ENCODE measurements around the gene ATRN. TPM values are rescaled to one million over a fixed set of nuclear protein-coding genes. Genes with fewer than 3 reads are reported as not detected.
"Not testable (repeated sequence)": the region's sequence is repeated elsewhere in the genome, so short reads cannot be mapped to it uniquely, and the experiment has no call there.

The ATRN gene
- total RNA-seq, 2 donors from 2014 or later: 13.5 to 13.8 TPM

GRCh38 chr20:3572151-3572550 is 101.3 kb downstream of the ATRN start:
- peaks cover 2% of the 10 kb centered on the region for H3K4me1 Mint-ChIP-seq
- H3K9me3 ChIP-seq (ENCODE audit: control insufficient read depth, low read length, poor library complexity, severe bottlenecking): no peaks in the 10 kb centered on the region
- H3K27ac Mint-ChIP-seq: no peak overlapping the region
- no peak for DNase-seq
- no peaks in the 10 kb centered on the region for H3K27me3 Mint-ChIP-seq
- no peak for ATAC-seq
- H3K36me3 Mint-ChIP-seq (ENCODE audit: low read depth): peaks cover 7% of the 10 kb centered on the region
- no peak overlapping the region for H3K4me3 Mint-ChIP-seq

GRCh38 chr20:3576363-3576762 is 105.5 kb downstream of the ATRN start:
- Mint-ChIP-seq H3K27me3 (no peaks in the 10 kb centered on the region), H3K36me3 (ENCODE audit: low read depth) (peaks cover 19% of the 10 kb centered on the region), H3K4me3 (no peak overlapping the region), H3K27ac (no peak overlapping the region), H3K4me1 (peaks cover 5% of the 10 kb centered on the region)
- no peak for DNase-seq
- no peaks in the 10 kb centered on the region for H3K9me3 ChIP-seq (ENCODE audit: control insufficient read depth, low read length, poor library complexity, severe bottlenecking)
- ATAC-seq: no peak

- Mint-ChIP-seq H3K27ac (no peak overlapping the region), H3K27me3 (no peaks in the 10 kb centered on the region), H3K4me1 (peaks cover 5% of the 10 kb centered on the region), H3K4me3 (no peak overlapping the region), H3K36me3 (ENCODE audit: low read depth) (peaks cover 21% of the 10 kb centered on the region)
- DNase-seq (no peak), ATAC-seq (no peak)
- no peaks in the 10 kb centered on the region for H3K9me3 ChIP-seq (ENCODE audit: control insufficient read depth, low read length, poor library complexity, severe bottlenecking)
These were observed 106.5 kb downstream of the ATRN start for GRCh38 chr20:3577366-3577765.

- Mint-ChIP-seq H3K27ac (peak overlapping the region; percentile 61), H3K4me1 (peaks cover 5% of the 10 kb centered on the region), H3K27me3 (no peaks in the 10 kb centered on the region), H3K36me3 (ENCODE audit: low read depth) (peaks cover 26% of the 10 kb centered on the region), H3K4me3 (no peak overlapping the region)
- no peak for ATAC-seq
- H3K9me3 ChIP-seq (ENCODE audit: control insufficient read depth, low read length, poor library complexity, severe bottlenecking): no peaks in the 10 kb centered on the region
- no peak for DNase-seq
These were observed 109.6 kb downstream of the ATRN start for GRCh38 chr20:3580412-3580811.

GRCh38 chr20:3583765-3584164 is 112.9 kb downstream of the ATRN start:
- DNase-seq (no peak), ATAC-seq (no peak)
- H3K4me1 Mint-ChIP-seq: peaks cover 5% of the 10 kb centered on the region
- peaks cover 20% of the 10 kb centered on the region for H3K36me3 Mint-ChIP-seq (ENCODE audit: low read depth)
- H3K4me3 Mint-ChIP-seq: no peak overlapping the region
- H3K27me3 Mint-ChIP-seq: no peaks in the 10 kb centered on the region
- H3K27ac Mint-ChIP-seq: no peak overlapping the region
- H3K9me3 ChIP-seq (ENCODE audit: control insufficient read depth, low read length, poor library complexity, severe bottlenecking): no peaks in the 10 kb centered on the region

GRCh38 chr20:3586093-3586492 is 115.3 kb downstream of the ATRN start:
- DNase-seq (no peak), ATAC-seq (no peak)
- H3K27ac Mint-ChIP-seq: no peak overlapping the region
- H3K36me3 Mint-ChIP-seq (ENCODE audit: low read depth): peaks cover 14% of the 10 kb centered on the region
- no peaks in the 10 kb centered on the region for H3K9me3 ChIP-seq (ENCODE audit: control insufficient read depth, low read length, poor library complexity, severe bottlenecking)
- H3K4me1 Mint-ChIP-seq: no peaks in the 10 kb centered on the region
- H3K27me3 Mint-ChIP-seq: no peaks in the 10 kb centered on the region
- H3K4me3 Mint-ChIP-seq: no peak overlapping the region

GRCh38 chr20:3590164-3590563 is 119.3 kb downstream of the ATRN start:
- no peak overlapping the region for H3K4me3 Mint-ChIP-seq
- ATAC-seq (no peak), DNase-seq (no peak)
- H3K27me3 Mint-ChIP-seq: no peaks in the 10 kb centered on the region
- peaks cover 3% of the 10 kb centered on the region for H3K4me1 Mint-ChIP-seq
- H3K27ac Mint-ChIP-seq: no peak overlapping the region
- peaks cover 17% of the 10 kb centered on the region for H3K36me3 Mint-ChIP-seq (ENCODE audit: low read depth)
- no peaks in the 10 kb centered on the region for H3K9me3 ChIP-seq (ENCODE audit: control insufficient read depth, low read length, poor library complexity, severe bottlenecking)

- no peak for ATAC-seq
- H3K9me3 ChIP-seq (ENCODE audit: control insufficient read depth, low read length, poor library complexity, severe bottlenecking): no peaks in the 10 kb centered on the region
- Mint-ChIP-seq H3K4me3 (no peak overlapping the region), H3K27ac (no peak overlapping the region), H3K4me1 (peaks cover 3% of the 10 kb centered on the region), H3K27me3 (no peaks in the 10 kb centered on the region), H3K36me3 (ENCODE audit: low read depth) (peaks cover 19% of the 10 kb centered on the region)
- DNase-seq: no peak
These were observed 122.1 kb downstream of the ATRN start for GRCh38 chr20:3592931-3593330.

GRCh38 chr20:3595541-3595940 is 124.7 kb downstream of the ATRN start:
- ATAC-seq (no peak), DNase-seq (no peak)
- Mint-ChIP-seq H3K27me3 (no peaks in the 10 kb centered on the region), H3K27ac (no peak overlapping the region), H3K36me3 (ENCODE audit: low read depth) (peaks cover 18% of the 10 kb centered on the region), H3K4me3 (no peak overlapping the region), H3K4me1 (peaks cover 3% of the 10 kb centered on the region)
- no peaks in the 10 kb centered on the region for H3K9me3 ChIP-seq (ENCODE audit: control insufficient read depth, low read length, poor library complexity, severe bottlenecking)

GRCh38 chr20:3603108-3603507 is 132.3 kb downstream of the ATRN start:
- no peak overlapping the region for H3K4me3 Mint-ChIP-seq
- ATAC-seq (no peak), DNase-seq (no peak)
- no peaks in the 10 kb centered on the region for H3K27me3 Mint-ChIP-seq
- no peaks in the 10 kb centered on the region for H3K9me3 ChIP-seq (ENCODE audit: control insufficient read depth, low read length, poor library complexity, severe bottlenecking)
- H3K4me1 Mint-ChIP-seq: peaks cover 4% of the 10 kb centered on the region
- no peak overlapping the region for H3K27ac Mint-ChIP-seq
- peaks cover 26% of the 10 kb centered on the region for H3K36me3 Mint-ChIP-seq (ENCODE audit: low read depth)

- not testable (repeated sequence) for DNase-seq; H3K9me3 ChIP-seq (ENCODE audit: control insufficient read depth, low read length, poor library complexity, severe bottlenecking); H3K27ac Mint-ChIP-seq; ATAC-seq; H3K27me3 Mint-ChIP-seq; H3K4me1 Mint-ChIP-seq; H3K4me3 Mint-ChIP-seq
- H3K36me3 Mint-ChIP-seq (ENCODE audit: low read depth): peaks cover 35% of the 10 kb centered on the region
These were observed 134.6 kb downstream of the ATRN start for GRCh38 chr20:3605386-3605886.

- Mint-ChIP-seq H3K36me3 (ENCODE audit: low read depth) (peaks cover 35% of the 10 kb centered on the region), H3K27ac (no peak overlapping the region), H3K27me3 (no peaks in the 10 kb centered on the region), H3K4me3 (peak overlapping the region; percentile 57), H3K4me1 (peaks cover 4% of the 10 kb centered on the region)
- DNase-seq (no peak), ATAC-seq (no peak)
- no peaks in the 10 kb centered on the region for H3K9me3 ChIP-seq (ENCODE audit: control insufficient read depth, low read length, poor library complexity, severe bottlenecking)
These were observed 135.2 kb downstream of the ATRN start for GRCh38 chr20:3606021-3606420.

- Mint-ChIP-seq H3K4me1 (no peaks in the 10 kb centered on the region), H3K27ac (no peak overlapping the region), H3K36me3 (ENCODE audit: low read depth) (peaks cover 18% of the 10 kb centered on the region), H3K4me3 (no peak overlapping the region), H3K27me3 (no peaks in the 10 kb centered on the region)
- DNase-seq (no peak), ATAC-seq (no peak)
- H3K9me3 ChIP-seq (ENCODE audit: control insufficient read depth, low read length, poor library complexity, severe bottlenecking): no peaks in the 10 kb centered on the region
These were observed 141.1 kb downstream of the ATRN start for GRCh38 chr20:3611901-3612300.

- Mint-ChIP-seq H3K4me1 (peaks cover 4% of the 10 kb centered on the region), H3K27ac (no peak overlapping the region), H3K4me3 (no peak overlapping the region), H3K36me3 (ENCODE audit: low read depth) (peaks cover 16% of the 10 kb centered on the region), H3K27me3 (no peaks in the 10 kb centered on the region)
- H3K9me3 ChIP-seq (ENCODE audit: control insufficient read depth, low read length, poor library complexity, severe bottlenecking): no peaks in the 10 kb centered on the region
- ATAC-seq: no peak
- DNase-seq: no peak
These were observed 142.2 kb downstream of the ATRN start for GRCh38 chr20:3612795-3613572.
